PC-3 (cell line): Measurements from ENCODE around the gene STAT6. TPM values are rescaled to one million over a fixed set of nuclear protein-coding genes. Genes with fewer than 3 reads are reported as not detected.

ENCODE experiments used
- ATAC-seq: fragments of 200-7000 bp; cut with Tn5 transposase; 2 replicates; pipeline ENCODE4 v1.9.1; 2020; ENCODE audit warnings: mild to moderate bottlenecking, moderate library complexity
- BruUV-seq: library from RNA; stranded (reverse); fragments of 400-500 nt; replicated peaks from 2 replicates; lab custom pipeline; 2021; lab: Mats Ljungman, UMichigan
- CTCF ChIA-PET: fragments of 300-600 bp; sonication (Branson Sonifier 250); formaldehyde crosslinking; loops from one replicate; lab custom pipeline; 2022; ENCODE audit warnings: antibody characterized with exemption; lab: Charles Lee
- POLR2A ChIA-PET: fragments of 300-600 bp; sonication (Branson Sonifier 250); formaldehyde crosslinking; loops from one replicate; lab custom pipeline; 2022; ENCODE audit warnings: antibody characterized with exemption; ENCODE audit not compliant: unreplicated experiment; lab: Charles Lee
- DNase-seq: peaks from one replicate; pipeline ENCODE4 v3.0.0-alpha.2; 2015
- H2AFZ ChIP-seq: fragments of 300-600 bp; sonication (generic); 2 replicates; pipeline ENCODE4 v1.6.0; 2016; ENCODE audit warnings: antibody characterized with exemption, low read length
- H3F3A ChIP-seq: fragments of 300-600 bp; sonication (generic); one replicate; pipeline ENCODE4 v1.6.0; 2017; ENCODE audit warnings: antibody characterized with exemption, low read length, control low read depth, mild to moderate bottlenecking; ENCODE audit not compliant: unreplicated experiment
- H3K27ac ChIP-seq: fragments of 300-600 bp; sonication (generic); 2 replicates; pipeline ENCODE4 v1.5.1; 2016; ENCODE audit warnings: mild to moderate bottlenecking, low read length
- H3K27me3 ChIP-seq: fragments of 300-600 bp; sonication (generic); 2 replicates; pipeline ENCODE4 v1.6.1; 2016; ENCODE audit warnings: low read length, mixed read lengths
- H3K36me3 ChIP-seq: fragments of 300-600 bp; sonication (generic); 2 replicates; pipeline ENCODE4 v1.6.1; 2016; ENCODE audit warnings: low read depth, mixed run types, low read length, mixed read lengths
- H3K4me1 ChIP-seq: fragments of 300-600 bp; sonication (generic); 2 replicates; pipeline ENCODE4 v1.5.1; 2016; ENCODE audit warnings: low read length; ENCODE audit not compliant: insufficient read depth
- H3K4me2 ChIP-seq: fragments of 300-600 bp; sonication (generic); 2 replicates; pipeline ENCODE4 v1.6.0; 2016; ENCODE audit warnings: low read length
- H3K4me3 ChIP-seq: fragments of 300-600 bp; sonication (generic); 2 replicates; pipeline ENCODE4 v1.5.1; 2016; ENCODE audit warnings: mild to moderate bottlenecking, low read length, mixed read lengths
- H3K79me2 ChIP-seq: fragments of 300-600 bp; sonication (generic); 2 replicates; pipeline ENCODE4 v1.6.1; 2017; ENCODE audit warnings: low read length, mixed read lengths
- H3K9ac ChIP-seq: fragments of 300-600 bp; sonication (generic); 2 replicates; pipeline ENCODE4 v1.6.0; 2016; ENCODE audit warnings: mild to moderate bottlenecking, low read length
- H3K9me2 ChIP-seq: fragments of 300-600 bp; sonication (generic); replicated peaks from 2 replicates; pipeline ENCODE4 v1.6.1; 2016; ENCODE audit warnings: mixed run types, low read length, mixed read lengths
- H3K9me3 ChIP-seq: fragments of 300-600 bp; sonication (generic); 2 replicates; pipeline ENCODE4 v1.6.1; 2016; ENCODE audit warnings: low read length, mixed read lengths
- H4K20me1 ChIP-seq: fragments of 300-600 bp; sonication (generic); 2 replicates; pipeline ENCODE4 v1.6.1; 2016; ENCODE audit warnings: low read length, mixed read lengths
- EZH2 ChIP-seq: fragments of 300-600 bp; sonication (generic); IDR thresholded peaks from one replicate; pipeline ENCODE4 v1.6.1; 2017; ENCODE audit warnings: antibody characterized with exemption, mild to moderate bottlenecking, low read length; ENCODE audit not compliant: unreplicated experiment
- EZH2phosphoT487 ChIP-seq: fragments of 300-600 bp; sonication (generic); IDR thresholded peaks from 2 replicates; pipeline ENCODE4 v1.6.1; 2018; ENCODE audit warnings: mild to moderate bottlenecking, antibody characterized with exemption, low read length, borderline replicate concordance
- intact Hi-C: fragments of 100-400 bp; cut with micrococcal nuclease; formaldehyde crosslinking; loops from 2 replicates; pipeline ENCODE4 v1.9.0; 2023
- total RNA-seq: library from RNA; depleted of rRNA; stranded (reverse); fragments of >200 nt; gene quantifications from 2 replicates; pipeline ENCODE4 v1.2.3, GENCODE V29; 2014
- TF ChIP-seq, protein P1 (sequence below): fragments of 300-600 bp; sonication (generic); conservative IDR thresholded peaks from 2 replicates; pipeline ENCODE4 v1.5.1; 2017; ENCODE audit warnings: antibody characterized with exemption, low read depth, mild to moderate bottlenecking, low read length

Gene STAT6
- total RNA-seq, 1 experiment from 2014 or later: 28.4 TPM

DNA sequence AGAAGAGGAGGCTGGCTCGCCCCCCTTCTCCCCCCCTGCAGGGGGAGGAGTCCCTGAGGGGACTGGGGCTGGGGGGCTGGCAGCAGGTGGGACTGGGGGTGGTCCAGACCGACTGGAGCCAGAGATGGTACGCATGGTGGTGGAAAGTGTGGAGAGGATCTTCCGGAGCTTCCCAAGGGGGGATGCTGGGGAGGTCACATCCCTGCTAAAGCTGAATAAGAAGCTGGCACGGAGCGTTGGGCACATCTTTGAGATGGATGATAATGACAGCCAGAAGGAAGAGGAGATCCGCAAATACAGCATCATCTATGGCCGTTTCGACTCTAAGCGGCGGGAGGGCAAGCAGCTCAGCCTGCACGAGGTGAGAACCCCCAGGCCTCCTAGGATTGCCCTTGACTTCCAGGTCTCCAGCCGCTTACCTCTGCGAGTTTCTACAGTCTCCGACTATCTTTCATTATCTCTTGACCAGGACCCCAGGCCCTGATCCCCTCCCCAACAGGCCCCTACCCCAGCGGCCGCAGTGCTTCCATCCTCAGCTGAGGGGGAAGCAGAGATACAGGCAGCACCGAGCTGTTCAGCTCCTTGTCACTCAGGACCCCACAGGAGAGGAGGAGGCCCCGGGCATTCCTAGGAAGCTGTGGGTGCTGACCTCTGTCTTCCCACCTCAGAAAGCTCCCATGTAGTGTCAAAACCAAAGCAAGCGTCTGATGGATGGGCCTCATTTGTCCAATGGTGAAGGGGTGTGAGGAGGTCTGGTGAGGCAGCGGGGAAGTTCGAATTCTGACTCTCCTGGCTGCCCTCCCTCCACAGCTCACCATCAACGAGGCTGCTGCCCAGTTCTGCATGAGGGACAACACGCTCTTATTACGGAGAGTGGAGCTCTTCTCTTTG is 19.3 kb downstream of the STAT6 start:
- H2AFZ ChIP-seq: no peak overlapping the region
- no peak for ATAC-seq
- no peak overlapping the region for H3K4me2 ChIP-seq
- no peaks in the 10 kb centered on the region for H4K20me1 ChIP-seq
- H3K27ac ChIP-seq: no peak overlapping the region
- intact Hi-C loops: no loop called here
- BruUV-seq: no TSS peak
- peaks cover 19% of the 10 kb centered on the region for H3K79me2 ChIP-seq
- H3K27me3 ChIP-seq: no peaks in the 10 kb centered on the region
- H3K9ac ChIP-seq: no peak overlapping the region
- no peak for DNase-seq
- peaks cover 6% of the 10 kb centered on the region for H3F3A ChIP-seq
- CTCF ChIA-PET: interaction anchor here (0.6 kb wide), 1 partner anchor 13 kb away, joined by 3 read pairs; the partner anchor contains the start of gene NEMP1
- H3K4me3 ChIP-seq: no peak overlapping the region
- TF ChIP-seq, protein P1, sequence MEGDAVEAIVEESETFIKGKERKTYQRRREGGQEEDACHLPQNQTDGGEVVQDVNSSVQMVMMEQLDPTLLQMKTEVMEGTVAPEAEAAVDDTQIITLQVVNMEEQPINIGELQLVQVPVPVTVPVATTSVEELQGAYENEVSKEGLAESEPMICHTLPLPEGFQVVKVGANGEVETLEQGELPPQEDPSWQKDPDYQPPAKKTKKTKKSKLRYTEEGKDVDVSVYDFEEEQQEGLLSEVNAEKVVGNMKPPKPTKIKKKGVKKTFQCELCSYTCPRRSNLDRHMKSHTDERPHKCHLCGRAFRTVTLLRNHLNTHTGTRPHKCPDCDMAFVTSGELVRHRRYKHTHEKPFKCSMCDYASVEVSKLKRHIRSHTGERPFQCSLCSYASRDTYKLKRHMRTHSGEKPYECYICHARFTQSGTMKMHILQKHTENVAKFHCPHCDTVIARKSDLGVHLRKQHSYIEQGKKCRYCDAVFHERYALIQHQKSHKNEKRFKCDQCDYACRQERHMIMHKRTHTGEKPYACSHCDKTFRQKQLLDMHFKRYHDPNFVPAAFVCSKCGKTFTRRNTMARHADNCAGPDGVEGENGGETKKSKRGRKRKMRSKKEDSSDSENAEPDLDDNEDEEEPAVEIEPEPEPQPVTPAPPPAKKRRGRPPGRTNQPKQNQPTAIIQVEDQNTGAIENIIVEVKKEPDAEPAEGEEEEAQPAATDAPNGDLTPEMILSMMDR: no peak
- TF ChIP-seq EZH2phosphoT487 (no peak), EZH2 (no peak)
- H3K4me1 ChIP-seq: peaks cover 8% of the 10 kb centered on the region
- no peaks in the 10 kb centered on the region for H3K9me3 ChIP-seq
- POLR2A ChIA-PET: no interaction called here
- H3K36me3 ChIP-seq: no peaks in the 10 kb centered on the region
- H3K9me2 ChIP-seq: no peaks in the 10 kb centered on the region

DNA sequence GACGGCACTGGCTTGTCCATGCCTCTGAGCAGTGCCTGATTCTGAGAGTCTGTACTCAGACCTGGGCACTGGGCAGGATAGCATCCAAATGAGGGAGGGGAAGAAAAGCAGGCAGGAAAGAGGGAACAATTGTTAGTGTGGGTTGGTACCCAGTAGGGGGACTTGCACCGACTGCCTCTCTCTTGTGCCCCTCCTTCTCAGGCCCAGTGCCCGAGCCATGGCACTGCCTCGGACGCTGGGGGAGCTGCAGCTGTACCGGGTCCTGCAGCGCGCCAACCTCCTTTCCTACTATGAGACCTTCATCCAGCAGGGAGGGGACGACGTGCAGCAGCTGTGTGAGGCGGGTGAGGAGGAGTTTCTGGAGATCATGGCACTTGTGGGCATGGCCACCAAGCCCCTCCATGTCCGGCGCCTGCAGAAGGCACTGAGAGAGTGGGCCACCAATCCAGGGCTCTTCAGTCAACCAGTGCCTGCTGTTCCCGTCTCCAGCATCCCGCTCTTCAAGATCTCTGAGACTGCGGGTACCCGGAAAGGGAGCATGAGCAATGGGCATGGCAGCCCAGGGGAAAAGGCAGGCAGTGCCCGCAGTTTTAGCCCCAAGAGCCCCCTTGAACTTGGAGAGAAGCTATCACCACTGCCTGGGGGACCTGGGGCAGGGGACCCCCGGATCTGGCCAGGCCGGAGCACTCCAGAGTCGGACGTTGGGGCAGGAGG is 20.1 kb downstream of the STAT6 start:
- intact Hi-C loops: no loop called here
- no peak for DNase-seq
- no peak for ATAC-seq
- CTCF ChIA-PET: no interaction called here
- H3K4me3 ChIP-seq: 0 out of 2 replicates have a peak overlapping the region, but pooled peaks have one; percentile 29
- POLR2A ChIA-PET: no interaction called here
- TF ChIP-seq EZH2phosphoT487 (no peak), EZH2 (no peak)
- TF ChIP-seq, protein P1: no peak
- H3K9me3 ChIP-seq: no peaks in the 10 kb centered on the region
- no peaks in the 10 kb centered on the region for H4K20me1 ChIP-seq
- no TSS peak for BruUV-seq
- no peak overlapping the region for H2AFZ ChIP-seq
- peaks cover 19% of the 10 kb centered on the region for H3K79me2 ChIP-seq
- no peaks in the 10 kb centered on the region for H3K9me2 ChIP-seq
- peaks cover 16% of the 10 kb centered on the region for H3K4me1 ChIP-seq
- no peak overlapping the region for H3K27ac ChIP-seq
- H3K4me2 ChIP-seq: peak overlapping the region; percentile 99
- H3K9ac ChIP-seq: no peak overlapping the region
- H3K36me3 ChIP-seq: no peaks in the 10 kb centered on the region
- no peaks in the 10 kb centered on the region for H3K27me3 ChIP-seq
- H3F3A ChIP-seq: peaks cover 6% of the 10 kb centered on the region
